Esophagus muscularis mucosa (tissue), 4 donors: ENCODE results near the gene TMEM17. TPM values are rescaled to one million over a fixed set of nuclear protein-coding genes. Genes with fewer than 3 reads are reported as not detected.

Experiments used
- DNase-seq: peaks from one replicate; pipeline ENCODE4 v3.0.0-alpha.2; 2017; ENCODE audit errors: extremely low spot score
- H3K27ac ChIP-seq, 4 donors: fragments of 200-600 bp; sonication (generic); replicated peaks in 1 of 4; 1 replicate in 3 of 4; 2 replicates in 1 of 4; pipeline ENCODE4 v1.5.1; 2016 to 2019; ENCODE audit warnings: mild to moderate bottlenecking in 1 of 4
- H3K27me3 ChIP-seq, 4 donors: fragments of 200-600 bp; sonication (generic); one replicate each; pipeline versions ENCODE4 v1.5.1 to v1.6.0; 2016 to 2019
- H3K36me3 ChIP-seq, 4 donors: fragments of 200-600 bp; sonication (generic); one replicate each; pipeline ENCODE4 v1.5.1; 2016 to 2019
- H3K4me1 ChIP-seq, 4 donors: fragments of 200-600 bp; sonication (generic); one replicate each; pipeline ENCODE4 v1.5.1; 2016 to 2019
- H3K4me3 ChIP-seq, 4 donors: fragments of 200-600 bp; sonication (generic); 1 replicate in 2 of 4; 2 replicates in 2 of 4; pipeline ENCODE4 v1.5.1; 2016 to 2019; ENCODE audit warnings: mild to moderate bottlenecking in 4 of 4, moderate library complexity in 1 of 4
- H3K9me3 ChIP-seq, 4 donors: fragments of 200-600 bp; sonication (generic); 1 replicate in 3 of 4; 2 replicates in 1 of 4; pipeline ENCODE4 v1.5.1; 2016 to 2019
- EP300 ChIP-seq: sonication (generic); formaldehyde crosslinking; IDR thresholded peaks from one replicate; pipeline ENCODE4 v1.6.1; 2017; ENCODE audit warnings: antibody characterized with exemption
- POLR2A ChIP-seq: fragments of 450-650 bp; IDR thresholded peaks from one replicate; pipeline ENCODE4 v1.6.1; 2017; ENCODE audit warnings: antibody characterized with exemption, moderate library complexity, mild to moderate bottlenecking, low read depth
- POLR2AphosphoS5 ChIP-seq, 2 donors: sonication (generic); formaldehyde crosslinking; IDR thresholded peaks; one replicate each; pipeline ENCODE4 v1.6.1; 2017; ENCODE audit warnings: antibody characterized with exemption in 2 of 2
- WGBS: methylation state at CpG from one replicate; pipeline ENCODE4 v1.1.5; 2018; 5-methylcytosine and 5-hydroxymethylcytosine counted together
- intact Hi-C: fragments of 100-400 bp; cut with DNase I; formaldehyde crosslinking; loops from one replicate; pipeline ENCODE4 v1.15.1; 2023
- total RNA-seq, 4 donors: library from RNA; depleted of rRNA; stranded (reverse); fragments of >200 nt; gene quantifications; one replicate each; pipeline versions ENCODE4 v1.1.0 to v1.2.1, GENCODE V29; 2016
- TF ChIP-seq, protein P1 (sequence below), 3 experiments: fragments of 200-600 bp in 2 of 3; fragments of 450-650 bp in 1 of 3; sonication (generic) in 2 of 3; IDR thresholded peaks; one replicate each; pipeline ENCODE4 v1.5.1; 2017 to 2019; ENCODE audit warnings: antibody characterized with exemption in 3 of 3, mild to moderate bottlenecking in 2 of 3, moderate library complexity in 1 of 3

Gene TMEM17
- total RNA-seq, 4 donors from 2014 or later = 1.9 to 3.8 (median 2.4) TPM

DNA sequence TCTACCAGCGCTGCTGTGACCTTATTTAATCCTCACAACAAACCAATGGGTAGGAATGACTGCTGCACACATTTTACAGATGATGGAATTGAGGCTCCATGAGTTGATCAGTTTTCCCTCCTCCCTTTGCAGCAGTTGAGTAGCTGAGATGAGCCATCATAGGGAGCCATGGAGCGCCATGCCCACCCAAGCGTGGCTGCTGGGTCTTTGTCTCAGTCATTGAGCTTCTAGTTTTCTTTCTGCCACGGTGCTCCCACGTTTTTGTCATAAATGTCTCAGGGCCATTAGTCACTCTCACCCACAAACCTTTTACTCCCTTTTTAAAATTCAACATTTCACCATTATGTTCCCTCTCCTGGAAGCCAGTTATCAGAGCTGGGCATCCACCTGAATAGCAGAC, 45.8 kb downstream of the TMEM17 start:
- no peak for DNase-seq
- H3K4me1 ChIP-seq = peaks cover 13 to 46% (median 37%) of the 10 kb centered on the region in 4 donors
- H3K4me3 ChIP-seq = no peak overlapping the region
- H3K36me3 ChIP-seq = no peaks in the 10 kb centered on the region
- TF ChIP-seq POLR2AphosphoS5 (IDR thresholded peaks at IDR 0.05) (no peak), POLR2A (no peak), EP300 (no peak)
- TF ChIP-seq, protein P1, sequence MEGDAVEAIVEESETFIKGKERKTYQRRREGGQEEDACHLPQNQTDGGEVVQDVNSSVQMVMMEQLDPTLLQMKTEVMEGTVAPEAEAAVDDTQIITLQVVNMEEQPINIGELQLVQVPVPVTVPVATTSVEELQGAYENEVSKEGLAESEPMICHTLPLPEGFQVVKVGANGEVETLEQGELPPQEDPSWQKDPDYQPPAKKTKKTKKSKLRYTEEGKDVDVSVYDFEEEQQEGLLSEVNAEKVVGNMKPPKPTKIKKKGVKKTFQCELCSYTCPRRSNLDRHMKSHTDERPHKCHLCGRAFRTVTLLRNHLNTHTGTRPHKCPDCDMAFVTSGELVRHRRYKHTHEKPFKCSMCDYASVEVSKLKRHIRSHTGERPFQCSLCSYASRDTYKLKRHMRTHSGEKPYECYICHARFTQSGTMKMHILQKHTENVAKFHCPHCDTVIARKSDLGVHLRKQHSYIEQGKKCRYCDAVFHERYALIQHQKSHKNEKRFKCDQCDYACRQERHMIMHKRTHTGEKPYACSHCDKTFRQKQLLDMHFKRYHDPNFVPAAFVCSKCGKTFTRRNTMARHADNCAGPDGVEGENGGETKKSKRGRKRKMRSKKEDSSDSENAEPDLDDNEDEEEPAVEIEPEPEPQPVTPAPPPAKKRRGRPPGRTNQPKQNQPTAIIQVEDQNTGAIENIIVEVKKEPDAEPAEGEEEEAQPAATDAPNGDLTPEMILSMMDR (IDR thresholded peaks at IDR 0.05) = no peak
- intact Hi-C loops = loop anchor here (2.0 kb wide), 1 partner anchor 247 kb away; no protein-coding TSS in a partner anchor
- H3K27ac ChIP-seq = no peak overlapping the region
- H3K9me3 ChIP-seq = no peaks in the 10 kb centered on the region
- WGBS = 95% methylated on average over 5 of the region's 5 CpGs
- H3K27me3 ChIP-seq = no peaks in the 10 kb centered on the region

DNA sequence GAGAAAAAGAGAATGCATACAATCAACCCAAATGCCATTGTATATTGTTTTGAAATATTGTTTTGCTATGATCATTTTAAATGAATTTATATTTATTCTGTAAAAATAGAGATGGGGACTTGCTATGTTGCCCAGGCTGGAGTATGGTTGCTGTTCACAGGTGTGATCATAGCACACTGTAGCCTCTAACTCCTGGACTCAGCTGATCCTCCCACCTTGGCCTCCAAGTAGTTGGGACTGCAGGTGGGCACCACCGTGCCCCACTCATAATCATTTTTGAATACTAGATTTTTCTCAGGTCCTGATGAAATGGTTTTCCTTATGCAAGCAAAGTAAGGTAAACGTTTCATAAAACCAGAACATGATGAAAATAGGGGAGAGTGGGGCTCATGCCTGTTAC, 46.3 kb downstream of the TMEM17 start:
- TF ChIP-seq, protein P1 (IDR thresholded peaks at IDR 0.05) = no peak
- TF ChIP-seq POLR2AphosphoS5 (IDR thresholded peaks at IDR 0.05) (no peak), EP300 (no peak), POLR2A (no peak)
- DNase-seq = no peak
- Histone ChIP-seq H3K27ac (no peak overlapping the region), H3K36me3 (no peaks in the 10 kb centered on the region), H3K4me1 (peaks cover 13 to 46% (median 37%) of the 10 kb centered on the region in 4 donors), H3K9me3 (no peaks in the 10 kb centered on the region), H3K27me3 (no peaks in the 10 kb centered on the region), H3K4me3 (no peak overlapping the region)
- intact Hi-C loops = loop anchor here (2.0 kb wide), 1 partner anchor 247 kb away; no protein-coding TSS in a partner anchor
- 91% methylated on average over 2 of the region's 2 CpGs for WGBS

DNA sequence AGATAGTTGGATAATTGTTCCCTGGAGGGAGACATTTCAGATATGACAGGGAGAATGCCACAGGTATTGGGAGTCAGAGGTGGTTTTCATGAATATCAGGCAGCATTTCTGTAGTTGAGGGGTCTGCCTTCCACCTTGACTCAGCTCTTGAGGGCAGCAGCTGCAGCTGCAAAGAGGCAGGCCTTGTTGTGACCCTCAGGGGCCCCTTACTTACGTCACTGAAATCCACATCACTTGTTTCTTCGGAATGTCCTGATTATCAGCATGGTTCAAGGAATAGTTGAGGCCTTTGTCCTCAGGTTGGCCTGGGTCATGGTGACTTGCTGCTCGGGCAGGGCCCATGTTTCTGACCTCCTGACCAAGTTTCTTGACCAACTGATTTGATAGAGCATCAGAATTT, 46.9 kb downstream of the TMEM17 start:
- H3K27ac ChIP-seq = peak overlapping the region in 1 of 4 donors; percentile 23
- no peaks in the 10 kb centered on the region for H3K9me3 ChIP-seq
- peaks cover 13 to 48% (median 38%) of the 10 kb centered on the region in 4 donors for H3K4me1 ChIP-seq
- 82% methylated on average over 2 of the region's 3 CpGs for WGBS
- no peaks in the 10 kb centered on the region for H3K27me3 ChIP-seq
- intact Hi-C loops = no loop called here
- no peak for TF ChIP-seq EP300
- TF ChIP-seq, protein P1 (IDR thresholded peaks at IDR 0.05) = no peak
- no peak for TF ChIP-seq POLR2A
- no peak for TF ChIP-seq POLR2AphosphoS5 (IDR thresholded peaks at IDR 0.05)
- no peak overlapping the region for H3K4me3 ChIP-seq
- no peak for DNase-seq
- H3K36me3 ChIP-seq = no peaks in the 10 kb centered on the region

DNA sequence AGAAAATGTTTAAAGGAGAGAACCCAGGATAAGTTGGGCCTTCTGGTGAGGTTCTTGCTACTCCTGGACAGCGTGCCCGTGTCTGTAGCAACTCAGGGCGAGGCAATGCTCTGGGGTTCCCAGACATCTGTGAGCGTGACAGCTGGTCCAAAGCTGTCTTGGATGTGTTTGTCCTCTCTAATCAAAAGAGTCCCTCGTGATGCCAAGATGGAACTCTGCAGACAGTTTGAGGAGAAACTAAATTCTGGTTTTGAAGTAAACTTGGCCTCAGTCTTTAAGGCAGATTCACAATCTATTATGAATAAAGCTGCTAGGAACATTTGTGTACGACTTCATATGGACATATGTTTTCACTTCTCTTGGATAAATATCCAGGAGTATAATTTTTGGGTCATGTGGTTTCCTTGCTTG, 47.3 kb downstream of the TMEM17 start:
- Histone ChIP-seq H3K27ac (peak overlapping the region in 2 of 4 donors; percentile 82 to 87), H3K36me3 (no peaks in the 10 kb centered on the region)
- intact Hi-C loops = no loop called here

More for the DNA sequence above, 47.3 kb downstream of the TMEM17 start:
- Histone ChIP-seq H3K9me3 (no peaks in the 10 kb centered on the region), H3K27me3 (no peaks in the 10 kb centered on the region), H3K4me3 (no peak overlapping the region), H3K4me1 (peaks cover 13 to 53% (median 40%) of the 10 kb centered on the region in 4 donors)
- WGBS = 62% methylated on average over 6 of the region's 6 CpGs
- DNase-seq = no peak
- no peak for TF ChIP-seq EP300
- peak in 1 of 2 donors; percentile 12 for TF ChIP-seq POLR2AphosphoS5 (IDR thresholded peaks at IDR 0.05)
- no peak for TF ChIP-seq POLR2A
- TF ChIP-seq, protein P1 (IDR thresholded peaks at IDR 0.05) = no peak
